Common myeloid progenitor, CD34-positive (primary cell): Measurements from ENCODE around the gene BTBD16.
A peak's percentile ranks its signal among the peaks of the same experiment; 100 is the strongest.

Source experiments
- CTCF ChIA-PET: fragments of 350-600 bp; sonication (Branson Sonifier 250); formaldehyde crosslinking; loops from one replicate; lab custom pipeline; 2021; ENCODE audit warnings: antibody characterized with exemption; lab: Charles Lee
- POLR2A ChIA-PET: fragments of 350-600 bp; sonication (Branson Sonifier 250); formaldehyde crosslinking; loops from one replicate; lab custom pipeline; 2021; ENCODE audit warnings: antibody characterized with exemption; lab: Charles Lee
- DNase-seq, 3 donors: peaks; one replicate each; pipeline versions ENCODE4 v3.0.0 to v3.0.0-alpha.2; 2013
- H3K27ac ChIP-seq, 2 experiments: 1 replicate in 1 of 2; 2 replicates in 1 of 2; pipeline ENCODE4 v1.7.0; 2013; ENCODE audit warnings: inconsistent platforms in 2 of 2, low read length in 2 of 2, mild to moderate bottlenecking in 2 of 2, low read depth in 1 of 2, moderate library complexity in 1 of 2; ENCODE audit not compliant: severe bottlenecking in 2 of 2, insufficient read depth in 1 of 2, poor library complexity in 1 of 2
- H3K27me3 ChIP-seq, 5 experiments: replicated peaks in 2 of 5; 1 replicate in 3 of 5; 2 replicates in 2 of 5; pipeline versions ENCODE4 v1.6.1 to v1.7.0; 2013; ENCODE audit warnings: low read length in 4 of 5, mild to moderate bottlenecking in 2 of 5, moderate library complexity in 2 of 5, inconsistent platforms in 1 of 5; ENCODE audit not compliant: insufficient read depth in 5 of 5, control insufficient read depth in 4 of 5
- H3K36me3 ChIP-seq, 4 experiments: 1 replicate in 2 of 4; 2 replicates in 2 of 4; pipeline versions ENCODE4 v1.6.1 to v1.7.0; 2013; ENCODE audit warnings: low read length in 3 of 4, control low read depth in 1 of 4, mild to moderate bottlenecking in 1 of 4; ENCODE audit not compliant: control insufficient read depth in 4 of 4, insufficient read depth in 4 of 4
- H3K4me1 ChIP-seq, 4 experiments: 1 replicate in 3 of 4; 2 replicates in 1 of 4; pipeline versions ENCODE4 v1.6.1 to v1.7.1; 2013; ENCODE audit warnings: low read length in 3 of 4, mild to moderate bottlenecking in 3 of 4, control low read depth in 1 of 4, inconsistent platforms in 1 of 4, moderate library complexity in 1 of 4; ENCODE audit not compliant: control insufficient read depth in 4 of 4, insufficient read depth in 4 of 4; ENCODE audit errors: control extremely low read depth in 1 of 4
- H3K4me3 ChIP-seq, 7 experiments: 1 replicate in 4 of 7; 2 replicates in 3 of 7; pipeline versions ENCODE4 v1.5.1 to v1.7.0; 2013; ENCODE audit warnings: mild to moderate bottlenecking in 7 of 7, low read length in 6 of 7, moderate library complexity in 6 of 7, inconsistent platforms in 2 of 7, low read depth in 2 of 7, control low read depth in 1 of 7; ENCODE audit not compliant: insufficient read depth in 4 of 7, control insufficient read depth in 1 of 7; ENCODE audit errors: extremely low read depth in 1 of 7
- H3K9me3 ChIP-seq, 5 experiments: 1 replicate in 4 of 5; 2 replicates in 1 of 5; pipeline versions ENCODE4 v1.6.1 to v1.7.1; 2013; ENCODE audit warnings: low read length in 4 of 5, mild to moderate bottlenecking in 2 of 5, inconsistent platforms in 1 of 5, low read depth in 1 of 5, moderate library complexity in 1 of 5; ENCODE audit not compliant: control insufficient read depth in 4 of 5, insufficient read depth in 2 of 5; ENCODE audit errors: control extremely low read depth in 1 of 5
- WGBS: methylation state at CpG from one replicate; pipeline ENCODE4 v1.1.5; 2013; ENCODE audit not compliant: insufficient coverage; 5-methylcytosine and 5-hydroxymethylcytosine counted together

Gene BTBD16

GRCh38 chr10:122298598-122299301, 27.7 kb downstream of the BTBD16 start:
- Histone ChIP-seq H3K36me3 (no peaks in the 10 kb centered on the region), H3K27me3 (peaks cover 0 to 5% (median 0%) of the 10 kb centered on the region in 5 experiments), H3K27ac (no peak overlapping the region), H3K4me1 (peaks cover 0 to 3% (median 0%) of the 10 kb centered on the region in 4 experiments), H3K9me3 (no peaks in the 10 kb centered on the region), H3K4me3 (peak overlapping the region in 2 of 7 experiments; percentile 36 to 45)
- CTCF ChIA-PET = interaction anchor here (0.5 to 4.3 kb wide), 15 partner anchors 11 to 267 kb away, joined by 3 to 58 read pairs (median 4); no protein-coding TSS in a partner anchor
- POLR2A ChIA-PET = no interaction called here
- DNase-seq = peak; percentile 61 to 84 (median 79)
- 39% methylated on average over 11 of the region's 15 CpGs for WGBS

- H3K27ac ChIP-seq = no peak overlapping the region
- ChIA-PET POLR2A (no interaction called here), CTCF (interaction anchor here (0.5 to 4.3 kb wide), 13 partner anchors 10 to 266 kb away, joined by 3 to 58 read pairs (median 4); no protein-coding TSS in a partner anchor)
- peaks cover 0 to 5% (median 0%) of the 10 kb centered on the region in 5 experiments for H3K27me3 ChIP-seq
- no peaks in the 10 kb centered on the region for H3K9me3 ChIP-seq
- no peak for DNase-seq
- no peak overlapping the region for H3K4me3 ChIP-seq
- peaks cover 0 to 3% (median 0%) of the 10 kb centered on the region in 4 experiments for H3K4me1 ChIP-seq
- WGBS = 96% methylated on average over 13 of the region's 14 CpGs
- H3K36me3 ChIP-seq = no peaks in the 10 kb centered on the region
Observed at GRCh38 chr10:122299423-122300075, 28.5 kb downstream of the BTBD16 start.

GRCh38 chr10:122301055-122301810, 30.1 kb downstream of the BTBD16 start:
- CTCF ChIA-PET = interaction anchor here (2.2 kb wide), 1 partner anchor 133 kb away, joined by 17 read pairs; no protein-coding TSS in a partner anchor
- POLR2A ChIA-PET = no interaction called here
- H3K4me1 ChIP-seq = peaks cover 0 to 3% (median 0%) of the 10 kb centered on the region in 4 experiments
- H3K9me3 ChIP-seq = peaks cover 0 to 3% (median 0%) of the 10 kb centered on the region in 5 experiments
- H3K27ac ChIP-seq = no peak overlapping the region
- H3K27me3 ChIP-seq = peaks cover 0 to 5% (median 0%) of the 10 kb centered on the region in 5 experiments
- peak; percentile 12 to 54 (median 35) for DNase-seq
- H3K4me3 ChIP-seq = no peak overlapping the region
- no peaks in the 10 kb centered on the region for H3K36me3 ChIP-seq
- 47% methylated on average over 6 of the region's 12 CpGs for WGBS

- peaks cover 0 to 5% (median 0%) of the 10 kb centered on the region in 5 experiments for H3K27me3 ChIP-seq
- peaks cover 0 to 3% (median 0%) of the 10 kb centered on the region in 4 experiments for H3K4me1 ChIP-seq
- 100% methylated on average over 3 of the region's 7 CpGs for WGBS
- H3K27ac ChIP-seq = no peak overlapping the region
- no peak for DNase-seq
- CTCF ChIA-PET = interaction anchor here (2.2 kb wide), 1 partner anchor 133 kb away, joined by 17 read pairs; no protein-coding TSS in a partner anchor
- H3K4me3 ChIP-seq = no peak overlapping the region
- H3K9me3 ChIP-seq = peaks cover 0 to 3% (median 0%) of the 10 kb centered on the region in 5 experiments
- H3K36me3 ChIP-seq = no peaks in the 10 kb centered on the region
- POLR2A ChIA-PET = no interaction called here
Observed at GRCh38 chr10:122301811-122302115, 30.7 kb downstream of the BTBD16 start.

- DNase-seq = no peak
- Histone ChIP-seq H3K4me3 (no peak overlapping the region), H3K9me3 (peaks cover 0 to 3% (median 0%) of the 10 kb centered on the region in 5 experiments), H3K27ac (no peak overlapping the region), H3K27me3 (peaks cover 0 to 4% (median 0%) of the 10 kb centered on the region in 5 experiments), H3K36me3 (no peaks in the 10 kb centered on the region), H3K4me1 (peaks cover 0 to 3% (median 0%) of the 10 kb centered on the region in 4 experiments)
- ChIA-PET POLR2A (no interaction called here), CTCF (interaction anchor here (2.2 kb wide), 1 partner anchor 132 kb away, joined by 17 read pairs; no protein-coding TSS in a partner anchor)
- 94% methylated on average over 4 of the region's 4 CpGs for WGBS
Observed at GRCh38 chr10:122302315-122302714, 31.2 kb downstream of the BTBD16 start.

- H3K9me3 ChIP-seq = peaks cover 0 to 3% (median 0%) of the 10 kb centered on the region in 5 experiments
- ChIA-PET CTCF (no interaction called here), POLR2A (no interaction called here)
- no peak overlapping the region for H3K4me3 ChIP-seq
- H3K27ac ChIP-seq = no peak overlapping the region
- WGBS = 90% methylated on average over 2 of the region's 9 CpGs
- H3K4me1 ChIP-seq = peaks cover 0 to 3% (median 0%) of the 10 kb centered on the region in 4 experiments
- H3K27me3 ChIP-seq = peaks cover 0 to 7% (median 0%) of the 10 kb centered on the region in 5 experiments
- DNase-seq = no peak
- no peaks in the 10 kb centered on the region for H3K36me3 ChIP-seq
Observed at GRCh38 chr10:122303271-122304053, 32.4 kb downstream of the BTBD16 start.
